Activated naive CD8-positive, alpha-beta T cell treated with anti-CD3 and anti-CD28 coated beads, Interleukin-2, amount 50 U/mL, for 24 hours (primary cell): Measurements from ENCODE around the gene PKP1.

Source experiments
- ATAC-seq: fragments of 150-1000 bp; cut with Tn5 transposase; one replicate; pipeline ENCODE4 v1.10.0; 2021
- DNase-seq: peaks from one replicate; pipeline ENCODE4 v3.0.0; 2021
- H3K27ac Mint-ChIP-seq: one replicate; pipeline ENCODE4 v1.8.0; 2021; ENCODE audit warnings: mild to moderate bottlenecking, mixed read lengths
- H3K27me3 Mint-ChIP-seq: one replicate; pipeline ENCODE4 v1.8.0; 2021; ENCODE audit warnings: mixed read lengths
- H3K36me3 Mint-ChIP-seq: one replicate; pipeline ENCODE4 v1.8.0; 2021; ENCODE audit warnings: low read depth, mixed read lengths
- H3K4me1 Mint-ChIP-seq: one replicate; pipeline ENCODE4 v1.8.0; 2021; ENCODE audit warnings: mixed read lengths
- H3K4me3 Mint-ChIP-seq: one replicate; pipeline ENCODE4 v1.8.0; 2021; ENCODE audit warnings: mild to moderate bottlenecking, moderate library complexity, mixed read lengths
- H3K9me3 Mint-ChIP-seq: one replicate; pipeline ENCODE4 v1.8.0; 2021; ENCODE audit warnings: mixed read lengths

PKP1 gene

GRCh38 chr1:201282216-201282615, 1.1 kb upstream of the PKP1 start:
- H3K4me1 Mint-ChIP-seq = peaks cover 3% of the 10 kb centered on the region
- peaks cover 32% of the 10 kb centered on the region for H3K27me3 Mint-ChIP-seq
- no peaks in the 10 kb centered on the region for H3K36me3 Mint-ChIP-seq
- DNase-seq (no peak), ATAC-seq (no peak)
- H3K9me3 Mint-ChIP-seq = no peaks in the 10 kb centered on the region
- H3K27ac Mint-ChIP-seq = no peak overlapping the region
- H3K4me3 Mint-ChIP-seq = no peak overlapping the region

- Mint-ChIP-seq H3K27ac (no peak overlapping the region), H3K4me1 (peaks cover 3% of the 10 kb centered on the region), H3K36me3 (no peaks in the 10 kb centered on the region), H3K4me3 (no peak overlapping the region), H3K27me3 (peaks cover 27% of the 10 kb centered on the region), H3K9me3 (no peaks in the 10 kb centered on the region)
- DNase-seq = no peak
- no peak for ATAC-seq
Measured at GRCh38 chr1:201283836-201284553, 689 bp downstream of the PKP1 start.

DNA sequence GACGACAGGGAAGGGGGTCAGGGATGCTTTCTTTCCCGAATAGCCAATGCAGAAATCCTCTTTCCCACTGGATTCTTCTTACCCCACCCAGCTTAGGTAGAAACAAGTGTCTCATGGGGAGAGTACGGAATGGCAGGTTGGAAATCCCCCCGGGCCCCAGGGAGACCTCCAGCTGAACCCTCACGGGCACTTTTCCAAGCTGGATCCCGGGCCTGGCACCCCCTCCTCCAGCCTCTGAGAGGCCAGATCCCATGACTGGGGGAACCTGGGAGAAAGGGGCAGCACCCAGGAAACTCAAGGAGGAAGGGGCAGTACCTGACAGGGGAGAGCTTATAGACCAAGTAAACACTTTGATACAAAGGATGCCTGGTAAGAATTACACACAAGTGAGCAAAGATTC, 1.3 kb downstream of the PKP1 start:
- peaks cover 3% of the 10 kb centered on the region for H3K4me1 Mint-ChIP-seq
- no peak for DNase-seq
- H3K4me3 Mint-ChIP-seq = no peak overlapping the region
- H3K36me3 Mint-ChIP-seq = no peaks in the 10 kb centered on the region
- H3K27me3 Mint-ChIP-seq = peaks cover 27% of the 10 kb centered on the region
- no peak overlapping the region for H3K27ac Mint-ChIP-seq
- ATAC-seq = no peak
- no peaks in the 10 kb centered on the region for H3K9me3 Mint-ChIP-seq

- ATAC-seq (no peak), DNase-seq (no peak)
- Mint-ChIP-seq H3K36me3 (no peaks in the 10 kb centered on the region), H3K4me1 (peaks cover 3% of the 10 kb centered on the region), H3K27me3 (peaks cover 27% of the 10 kb centered on the region), H3K4me3 (no peak overlapping the region), H3K27ac (no peak overlapping the region), H3K9me3 (no peaks in the 10 kb centered on the region)
Measured at GRCh38 chr1:201285846-201286245, 2.5 kb downstream of the PKP1 start.

GRCh38 chr1:201286445-201286844, 3.1 kb downstream of the PKP1 start:
- ATAC-seq = no peak
- Mint-ChIP-seq H3K27me3 (peaks cover 26% of the 10 kb centered on the region), H3K4me1 (peaks cover 3% of the 10 kb centered on the region), H3K9me3 (no peaks in the 10 kb centered on the region), H3K36me3 (no peaks in the 10 kb centered on the region), H3K4me3 (no peak overlapping the region), H3K27ac (no peak overlapping the region)
- no peak for DNase-seq

DNA sequence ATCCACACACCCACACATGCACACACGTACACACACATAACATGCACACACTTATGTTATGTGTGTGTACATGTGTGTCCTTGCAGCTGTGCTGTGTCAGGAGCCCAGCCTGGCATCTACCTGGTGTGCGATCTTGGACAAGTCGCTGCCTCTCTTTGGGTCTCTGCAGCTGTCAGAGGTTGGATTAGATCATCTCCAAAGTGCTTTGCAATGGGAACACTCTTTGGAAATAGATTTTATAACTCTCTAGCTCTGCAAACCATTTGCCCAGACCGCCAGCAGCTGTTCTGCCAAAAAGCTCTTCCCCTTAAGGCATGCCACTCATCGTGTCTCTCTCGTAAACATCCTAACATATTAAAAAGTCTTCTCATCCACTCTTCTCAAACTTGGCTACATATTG, 4.7 kb downstream of the PKP1 start:
- no peak overlapping the region for H3K4me3 Mint-ChIP-seq
- H3K4me1 Mint-ChIP-seq = peaks cover 1% of the 10 kb centered on the region
- peaks cover 14% of the 10 kb centered on the region for H3K27me3 Mint-ChIP-seq
- ATAC-seq (no peak), DNase-seq (no peak)
- H3K36me3 Mint-ChIP-seq = no peaks in the 10 kb centered on the region
- no peak overlapping the region for H3K27ac Mint-ChIP-seq
- no peaks in the 10 kb centered on the region for H3K9me3 Mint-ChIP-seq

DNA sequence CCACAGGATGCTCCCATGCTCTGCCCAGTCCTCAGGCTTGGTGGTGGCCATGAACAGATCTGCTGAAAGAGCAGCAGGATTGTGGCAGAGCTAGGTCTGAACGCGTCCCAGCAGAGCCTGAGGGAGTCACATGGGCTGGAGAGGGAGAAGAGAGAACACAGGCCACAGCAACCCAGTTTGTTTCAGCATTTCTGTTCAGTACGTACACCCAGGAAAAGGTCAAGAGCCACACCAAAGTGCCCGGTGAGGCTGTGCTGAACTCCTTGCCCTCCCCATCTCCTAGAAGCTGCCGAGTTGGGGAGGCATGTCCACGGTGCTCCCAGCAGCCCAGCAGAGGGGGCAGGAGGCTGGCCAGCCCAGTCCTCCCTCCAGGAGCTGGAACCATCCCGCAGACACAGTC, 5.5 kb downstream of the PKP1 start:
- H3K27me3 Mint-ChIP-seq = peaks cover 7% of the 10 kb centered on the region
- ATAC-seq (no peak), DNase-seq (no peak)
- no peaks in the 10 kb centered on the region for H3K4me1 Mint-ChIP-seq
- H3K4me3 Mint-ChIP-seq = no peak overlapping the region
- H3K9me3 Mint-ChIP-seq = no peaks in the 10 kb centered on the region
- no peak overlapping the region for H3K27ac Mint-ChIP-seq
- no peaks in the 10 kb centered on the region for H3K36me3 Mint-ChIP-seq

DNA sequence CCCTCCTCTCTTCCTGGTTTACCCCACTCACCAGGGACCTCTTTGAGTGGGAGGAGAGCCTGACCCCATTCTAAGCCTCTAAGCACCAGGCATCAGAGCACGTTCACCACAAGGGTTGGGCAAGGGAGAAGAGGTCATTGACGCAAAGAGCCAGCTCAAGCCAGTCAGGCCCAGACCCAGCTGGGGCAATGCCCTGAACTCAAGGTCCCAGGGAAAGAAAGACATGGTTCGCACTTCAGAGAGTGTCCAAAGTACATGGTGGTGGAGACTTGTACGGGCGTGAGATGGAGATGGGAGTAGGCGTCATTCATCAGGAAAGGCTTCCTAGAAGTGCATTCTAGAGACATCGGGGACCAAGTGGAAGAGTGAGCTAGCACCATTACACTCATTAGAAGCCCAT, 7.2 kb downstream of the PKP1 start:
- H3K9me3 Mint-ChIP-seq = no peaks in the 10 kb centered on the region
- no peak for DNase-seq
- H3K27me3 Mint-ChIP-seq = peaks cover 3% of the 10 kb centered on the region
- no peaks in the 10 kb centered on the region for H3K4me1 Mint-ChIP-seq
- no peak overlapping the region for H3K27ac Mint-ChIP-seq
- no peak overlapping the region for H3K4me3 Mint-ChIP-seq
- no peak for ATAC-seq
- H3K36me3 Mint-ChIP-seq = no peaks in the 10 kb centered on the region

DNA sequence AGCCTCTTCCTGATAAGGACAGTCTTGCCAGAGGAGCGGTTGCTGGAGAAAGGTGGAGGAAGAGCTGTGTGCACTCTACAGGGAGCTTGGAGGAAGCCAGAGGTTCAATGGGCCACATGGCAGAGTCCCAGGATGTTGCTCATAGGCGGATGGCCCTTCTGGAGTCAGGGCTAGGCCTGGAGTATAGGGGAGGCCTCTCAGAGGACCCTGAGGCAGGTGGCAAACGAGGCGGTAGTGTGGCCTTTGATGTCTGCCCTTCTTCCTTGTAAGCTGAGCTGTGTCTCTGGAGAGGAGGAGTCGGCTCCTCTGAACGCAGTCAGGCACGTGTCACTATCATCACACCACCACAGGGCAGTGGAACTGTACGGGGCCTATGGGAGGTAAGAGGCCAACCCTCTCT, 8.6 kb downstream of the PKP1 start:
- no peak for ATAC-seq
- no peaks in the 10 kb centered on the region for H3K36me3 Mint-ChIP-seq
- H3K4me3 Mint-ChIP-seq = no peak overlapping the region
- H3K27me3 Mint-ChIP-seq = peaks cover 8% of the 10 kb centered on the region
- no peaks in the 10 kb centered on the region for H3K4me1 Mint-ChIP-seq
- no peaks in the 10 kb centered on the region for H3K9me3 Mint-ChIP-seq
- no peak overlapping the region for H3K27ac Mint-ChIP-seq
- DNase-seq = no peak

DNA sequence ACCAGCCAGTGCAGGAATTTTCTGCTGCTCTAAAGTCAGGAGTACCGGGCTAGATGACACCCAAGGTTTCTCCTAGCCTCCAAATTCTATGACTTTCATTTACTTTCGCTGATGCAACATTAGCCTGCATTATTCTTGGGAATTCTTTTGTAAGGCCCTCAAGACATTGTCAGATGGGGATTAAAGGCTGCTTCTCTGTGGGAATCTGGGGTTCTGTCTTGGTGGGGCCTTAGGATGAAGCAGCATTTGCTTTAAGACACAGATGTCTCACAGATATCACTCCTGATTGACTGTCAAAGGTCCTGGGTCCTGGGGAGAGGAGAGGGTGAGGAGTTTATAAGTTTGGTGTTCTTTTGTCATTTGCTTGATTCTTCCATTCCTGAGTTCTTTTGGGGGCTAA, 11.6 kb downstream of the PKP1 start:
- no peak overlapping the region for H3K27ac Mint-ChIP-seq

DNA sequence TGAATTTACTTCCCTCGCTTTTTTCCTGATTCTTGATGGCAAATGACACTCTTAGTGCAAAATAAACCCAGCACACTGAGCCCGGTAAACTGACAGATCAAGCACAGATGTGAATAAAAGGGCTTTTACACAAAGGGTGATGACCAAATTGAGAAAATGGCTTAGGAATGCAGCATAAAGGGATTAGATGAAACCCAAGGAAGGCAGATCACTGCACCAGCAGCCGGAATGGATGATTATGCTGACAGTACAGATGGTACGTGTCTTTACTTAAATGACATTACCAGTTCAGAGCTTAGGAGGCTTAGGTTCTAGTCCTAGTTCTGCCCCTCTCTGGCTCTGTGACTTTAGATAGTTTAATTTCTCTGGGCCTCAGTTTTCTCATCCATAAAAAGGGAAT, 12.0 kb downstream of the PKP1 start:
- Mint-ChIP-seq H3K9me3 (no peaks in the 10 kb centered on the region), H3K27me3 (peaks cover 8% of the 10 kb centered on the region), H3K36me3 (no peaks in the 10 kb centered on the region), H3K4me3 (no peak overlapping the region), H3K27ac (no peak overlapping the region), H3K4me1 (no peaks in the 10 kb centered on the region)
- no peak for DNase-seq
- ATAC-seq = no peak

More for the DNA sequence above, 11.6 kb downstream of the PKP1 start:
- peaks cover 8% of the 10 kb centered on the region for H3K27me3 Mint-ChIP-seq
- H3K9me3 Mint-ChIP-seq = no peaks in the 10 kb centered on the region
- no peaks in the 10 kb centered on the region for H3K4me1 Mint-ChIP-seq
- no peak overlapping the region for H3K4me3 Mint-ChIP-seq
- H3K36me3 Mint-ChIP-seq = no peaks in the 10 kb centered on the region
- DNase-seq (no peak), ATAC-seq (no peak)

DNA sequence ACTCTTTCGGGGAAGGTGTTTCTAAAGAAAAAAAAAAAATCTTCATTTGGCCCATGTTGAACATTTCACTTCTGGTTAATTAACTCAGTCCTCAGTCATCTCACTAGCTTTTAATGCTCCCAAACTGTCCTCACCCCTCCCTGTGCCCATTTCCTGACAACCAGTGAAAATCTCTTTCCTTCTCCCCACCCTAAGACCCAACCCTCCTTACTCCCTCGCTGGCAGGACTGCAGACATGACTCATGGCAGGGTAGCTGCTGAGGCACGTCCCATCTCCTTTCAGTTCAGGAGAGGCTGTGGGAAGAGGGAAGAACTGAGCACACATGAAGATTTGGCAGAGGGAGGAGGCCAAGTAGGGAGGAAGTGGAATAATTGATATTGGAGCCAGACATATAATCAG, 12.6 kb downstream of the PKP1 start:
- Mint-ChIP-seq H3K4me3 (no peak overlapping the region), H3K9me3 (no peaks in the 10 kb centered on the region), H3K27ac (no peak overlapping the region), H3K36me3 (no peaks in the 10 kb centered on the region), H3K4me1 (no peaks in the 10 kb centered on the region), H3K27me3 (peaks cover 8% of the 10 kb centered on the region)
- no peak for DNase-seq
- no peak for ATAC-seq

- Mint-ChIP-seq H3K36me3 (no peaks in the 10 kb centered on the region), H3K4me3 (no peak overlapping the region), H3K9me3 (no peaks in the 10 kb centered on the region), H3K27me3 (peaks cover 8% of the 10 kb centered on the region), H3K4me1 (no peaks in the 10 kb centered on the region), H3K27ac (no peak overlapping the region)
- ATAC-seq (no peak), DNase-seq (no peak)
Measured at GRCh38 chr1:201296352-201296751, 13.0 kb downstream of the PKP1 start.

DNA sequence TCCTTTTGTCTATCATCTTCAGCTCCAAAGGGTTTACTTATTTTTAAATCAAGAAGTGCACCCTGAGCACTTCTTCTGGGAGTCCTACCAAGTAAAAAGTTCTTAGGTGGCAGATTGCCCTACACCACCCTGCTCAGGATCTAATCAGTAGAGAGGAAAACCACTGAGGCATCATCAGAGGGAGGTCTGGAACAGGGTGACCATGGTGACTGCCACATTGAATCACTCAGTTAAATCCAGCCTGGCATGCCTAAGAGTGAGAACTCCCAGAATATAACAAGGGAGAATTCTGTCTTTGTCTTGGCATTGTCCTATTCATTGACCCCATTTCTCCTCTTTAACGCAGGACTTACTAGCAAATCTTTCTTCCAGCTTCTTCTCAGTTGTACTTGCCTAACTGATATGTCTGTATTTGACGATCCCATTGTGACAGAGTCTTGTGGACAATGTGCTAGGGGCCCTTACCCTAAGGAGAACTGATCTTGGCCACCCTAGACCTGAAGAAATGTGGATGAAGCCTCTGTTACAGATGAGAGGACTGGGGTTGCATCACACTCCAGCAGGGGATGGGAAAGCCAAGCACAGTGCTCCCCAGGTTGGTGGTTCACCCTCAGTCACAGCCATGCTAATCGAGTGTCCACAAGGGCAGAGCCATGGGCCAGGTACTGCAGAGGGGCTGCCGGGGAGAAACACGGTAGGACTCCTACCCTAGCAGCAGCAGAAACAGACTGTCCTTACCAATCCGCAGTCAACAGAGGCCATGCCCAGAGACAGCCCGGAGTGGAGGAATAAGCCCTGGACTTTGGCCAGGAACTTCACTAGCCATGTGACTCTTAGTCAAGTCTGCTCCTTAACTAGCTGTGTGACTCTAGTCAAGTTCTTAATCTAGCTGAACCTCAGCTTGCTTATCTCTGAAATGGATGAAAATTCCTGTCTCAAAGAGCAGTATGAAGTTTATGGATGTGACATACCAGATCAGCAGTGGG, 15.4 kb downstream of the PKP1 start:
- H3K9me3 Mint-ChIP-seq = no peaks in the 10 kb centered on the region
- H3K27ac Mint-ChIP-seq = no peak overlapping the region
- DNase-seq = no peak
- H3K36me3 Mint-ChIP-seq = no peaks in the 10 kb centered on the region
- peaks cover 12% of the 10 kb centered on the region for H3K27me3 Mint-ChIP-seq
- H3K4me3 Mint-ChIP-seq = no peak overlapping the region
- no peaks in the 10 kb centered on the region for H3K4me1 Mint-ChIP-seq
- no peak for ATAC-seq

- H3K9me3 Mint-ChIP-seq = no peaks in the 10 kb centered on the region
- no peaks in the 10 kb centered on the region for H3K36me3 Mint-ChIP-seq
- H3K27me3 Mint-ChIP-seq = peaks cover 12% of the 10 kb centered on the region
- no peak for ATAC-seq
- DNase-seq = no peak
- no peak overlapping the region for H3K4me3 Mint-ChIP-seq
- no peaks in the 10 kb centered on the region for H3K4me1 Mint-ChIP-seq
- no peak overlapping the region for H3K27ac Mint-ChIP-seq
Measured at GRCh38 chr1:201299968-201300367, 16.7 kb downstream of the PKP1 start.
